RPMI8226 (cell line): Measurements from ENCODE around the gene SSC4D.
"Not testable (repeated sequence)": the region's sequence is repeated elsewhere in the genome, so short reads cannot be mapped to it uniquely, and the experiment has no call there.

Experiments
- DNase-seq: peaks from one replicate; pipeline ENCODE4 v3.0.0-alpha.2; 2015

SSC4D gene

GRCh38 chr7:76381814-76382213 lies 27.7 kb downstream of the SSC4D start:
- no peak for DNase-seq

- no peak for DNase-seq
Measured at GRCh38 chr7:76380623-76380966, 28.9 kb downstream of the SSC4D start.

- no peak for DNase-seq
Measured at GRCh38 chr7:76377186-76377918, 32.1 kb downstream of the SSC4D start.

GRCh38 chr7:76375251-76375650 lies 34.2 kb downstream of the SSC4D start:
- no peak for DNase-seq

- DNase-seq = no peak
Measured at GRCh38 chr7:76372984-76373833, 36.3 kb downstream of the SSC4D start.

- no peak for DNase-seq
Measured at GRCh38 chr7:76371396-76371795, 38.1 kb downstream of the SSC4D start.

- no peak for DNase-seq
Measured at GRCh38 chr7:76369018-76369417, 40.5 kb downstream of the SSC4D start.

GRCh38 chr7:76368190-76368589 lies 41.3 kb downstream of the SSC4D start:
- DNase-seq = no peak

- DNase-seq = peak; percentile 56
Measured at GRCh38 chr7:76364198-76364584, 45.3 kb downstream of the SSC4D start.

GRCh38 chr7:76363754-76364153 lies 45.7 kb downstream of the SSC4D start:
- DNase-seq = not testable (repeated sequence)

- no peak for DNase-seq
Measured at GRCh38 chr7:76359978-76360638, 49.4 kb downstream of the SSC4D start.

- peak; percentile 99 for DNase-seq
Measured at GRCh38 chr7:76359111-76359977, 50.2 kb downstream of the SSC4D start.

- peak; percentile 94 for DNase-seq
Measured at GRCh38 chr7:76358481-76359110, 50.9 kb downstream of the SSC4D start, which contains the start of gene YWHAG. YWHAG (minus strand) TSS chr7:76358991; CDS start chr7:76358808, 183 bp downstream.

- peak; percentile 77 for DNase-seq
Measured at GRCh38 chr7:76358011-76358480, 51.5 kb downstream of the SSC4D start.

GRCh38 chr7:76357475-76358010 lies 52.0 kb downstream of the SSC4D start:
- no peak for DNase-seq

GRCh38 chr7:76356823-76357222 lies 52.7 kb downstream of the SSC4D start:
- DNase-seq = peak; percentile 50

GRCh38 chr7:76356115-76356514 lies 53.4 kb downstream of the SSC4D start:
- no peak for DNase-seq

GRCh38 chr7:76354981-76355730 lies 54.3 kb downstream of the SSC4D start:
- no peak for DNase-seq

- DNase-seq = no peak
Measured at GRCh38 chr7:76354516-76354915, 55.0 kb downstream of the SSC4D start.

GRCh38 chr7:76353744-76354143 lies 55.8 kb downstream of the SSC4D start:
- no peak for DNase-seq

- DNase-seq = no peak
Measured at GRCh38 chr7:76352193-76352592, 57.3 kb downstream of the SSC4D start.
